Skin of body (tissue), 2 donors: ENCODE data around the gene MTFR2. TPM values are rescaled to one million over a fixed set of nuclear protein-coding genes. Genes with fewer than 3 reads are reported as not detected.

Experiments used
- DNase-seq: peaks from one replicate; lab custom pipeline; 2025; lab: John Stamatoyannopoulos, UW
- total RNA-seq: library from RNA; depleted of rRNA; stranded (reverse); fragments of >200 nt; gene quantifications from one replicate; pipeline ENCODE4 v1.2.3, GENCODE V29; 2014

The MTFR2 gene
- total RNA-seq, 1 donor from 2014 or later: 0.89 TPM

DNA sequence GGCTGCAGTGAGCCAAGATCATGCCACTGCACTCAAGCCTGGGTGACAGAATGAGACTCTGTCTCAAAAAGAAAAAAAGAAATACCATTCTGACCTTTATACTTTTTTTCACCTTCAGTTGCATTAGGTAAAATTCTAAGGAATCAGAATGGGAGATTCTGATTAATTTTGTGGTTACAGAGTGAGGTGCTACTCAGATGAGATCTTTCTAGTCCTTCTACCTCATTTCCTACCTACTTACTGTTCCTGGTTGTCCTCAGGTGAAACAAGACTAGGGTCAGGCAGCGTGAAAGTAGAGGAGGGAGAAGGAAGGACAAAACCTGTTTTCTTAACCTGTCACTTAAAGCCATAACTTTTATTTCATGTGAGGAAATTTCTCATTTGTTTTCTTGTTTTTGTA is 63.7 kb downstream of the MTFR2 start:
- no peak for DNase-seq

DNA sequence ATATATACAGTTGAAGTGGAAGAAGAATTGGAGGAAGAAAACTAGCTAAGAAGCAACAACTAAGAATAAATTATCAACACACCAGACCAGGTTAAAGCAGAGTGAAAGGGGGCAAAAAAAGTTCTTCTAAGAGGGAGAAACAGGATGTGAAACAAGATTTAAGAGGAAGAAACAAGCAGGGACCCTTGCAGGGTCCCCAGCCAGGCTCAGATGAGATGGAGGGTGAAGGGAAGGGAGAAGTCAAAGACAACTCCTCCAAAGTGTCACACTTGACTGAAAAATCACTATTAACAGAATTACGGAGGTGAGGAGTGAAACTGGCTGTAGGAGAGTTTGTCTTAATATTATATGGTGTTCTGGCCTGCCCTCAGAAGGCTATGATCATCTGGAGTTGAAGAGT is 65.4 kb downstream of the MTFR2 start:
- no peak for DNase-seq

DNA sequence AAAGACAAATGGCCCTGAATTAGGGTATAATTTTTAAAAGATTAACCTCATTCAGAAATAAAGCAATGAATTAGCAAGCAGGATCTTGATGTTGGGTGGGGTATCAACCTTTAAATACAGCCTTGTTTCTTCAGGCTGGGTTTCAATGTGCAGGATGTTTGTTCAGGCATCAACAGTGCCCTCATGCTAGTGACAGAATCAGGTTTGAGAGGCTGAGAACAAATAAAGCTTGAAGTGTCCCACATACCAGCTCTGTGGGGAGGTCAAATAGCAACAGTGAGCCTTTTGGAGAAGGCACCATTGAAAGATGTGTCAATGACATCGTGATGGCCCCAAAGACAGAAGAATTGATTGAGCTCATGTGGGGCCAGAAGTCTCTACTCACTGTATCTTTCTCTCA is 68.2 kb downstream of the MTFR2 start:
- DNase-seq: no peak

DNA sequence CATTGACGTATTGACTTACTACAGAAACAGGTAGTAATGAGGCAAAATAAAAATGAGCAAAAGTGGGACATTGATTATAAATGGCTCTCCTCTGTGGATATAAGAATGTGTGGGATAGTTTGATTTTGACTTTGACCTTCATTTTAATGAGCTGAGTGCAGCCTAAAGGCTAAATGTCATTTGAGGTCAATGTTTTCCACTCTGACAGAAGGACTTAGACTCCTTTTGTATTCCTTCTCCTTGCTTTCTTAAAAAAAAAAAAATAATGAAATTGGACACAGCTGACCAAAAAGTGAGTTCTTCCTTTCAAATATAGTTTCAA is 68.6 kb downstream of the MTFR2 start:
- DNase-seq: no peak

Other genes with a start within 250 kb of the MTFR2 start
- 185 TPM for gene BCLAF1, start 39.5 kb upstream of the MTFR2 start, total RNA-seq